Aorta (tissue), 5 donors: ENCODE measurements around the gene KCNJ5. TPM values are rescaled to one million over a fixed set of nuclear protein-coding genes. Genes with fewer than 3 reads are reported as not detected.

ENCODE experiments used
- ATAC-seq: fragments of 200-7000 bp; cut with Tn5 transposase; one replicate; pipeline ENCODE4 v1.9.1; 2022; ENCODE audit warnings: moderate library complexity; ENCODE audit not compliant: low FRiP score
- DNase-seq, 2 donors: peaks; one replicate each; pipeline ENCODE4 v3.0.0-alpha.2; 2020
- H3K27ac ChIP-seq, 2 donors: one replicate each; pipeline ENCODE4 v1.5.1; 2013; ENCODE audit warnings: low read length in 2 of 2, mild to moderate bottlenecking in 2 of 2, moderate library complexity in 2 of 2, control low read depth in 1 of 2, inconsistent platforms in 1 of 2, low read depth in 1 of 2
- H3K27me3 ChIP-seq, 2 donors: one replicate each; pipeline ENCODE4 v1.6.1; 2013; ENCODE audit warnings: control low read depth in 1 of 2, low read length in 1 of 2, mild to moderate bottlenecking in 1 of 2, moderate library complexity in 1 of 2; ENCODE audit not compliant: insufficient read depth in 2 of 2, control insufficient read depth in 1 of 2
- H3K36me3 ChIP-seq, 2 donors: one replicate each; pipeline ENCODE4 v1.6.1; 2013; ENCODE audit warnings: control low read depth in 1 of 2, low read length in 1 of 2, mild to moderate bottlenecking in 1 of 2; ENCODE audit not compliant: insufficient read depth in 2 of 2, control insufficient read depth in 1 of 2
- H3K4me1 ChIP-seq, 2 donors: one replicate each; pipeline ENCODE4 v1.6.1; 2013; ENCODE audit warnings: low read length in 2 of 2, control low read depth in 1 of 2, mild to moderate bottlenecking in 1 of 2, moderate library complexity in 1 of 2; ENCODE audit not compliant: insufficient read depth in 2 of 2, control insufficient read depth in 1 of 2
- H3K4me3 ChIP-seq, 2 donors: one replicate each; pipeline ENCODE4 v1.5.1; 2013; ENCODE audit warnings: low read length in 2 of 2, control low read depth in 1 of 2, mild to moderate bottlenecking in 1 of 2
- H3K9me3 ChIP-seq: one replicate; pipeline ENCODE4 v1.6.1; 2013; ENCODE audit warnings: mild to moderate bottlenecking, low read length; ENCODE audit not compliant: control insufficient read depth
- WGBS, 2 donors: extraction: QIAGEN DNeasy Blood & Tissue Kit; methylation state at CpG; one replicate each; pipeline ENCODE4 v1.1.7; 2013; 5-methylcytosine and 5-hydroxymethylcytosine counted together
- intact Hi-C, 2 donors: fragments of 100-400 bp; cut with DNase I; formaldehyde crosslinking; loops; one replicate each; pipeline versions ENCODE4 v1.14.2 to v1.15.0; 2022
- polyA plus RNA-seq, 2 donors: library from polyadenylated mRNA; stranded (reverse); fragments of 200-250 nt; gene quantifications; one replicate each; pipeline ENCODE4 v1.2.3, GENCODE V29; 2013
- total RNA-seq, 2 donors: library from RNA; stranded (reverse); fragmentation: NEBNext Ultra II Directional; extraction: Animal tissue kit (Norgen Biotek cat#: 25700); gene quantifications; one replicate each; pipeline ENCODE4 v1.2.1, GENCODE V29; 2021
- donor health status: healthy with polysubstance abuse.
- donor health status: Bipolar disorder and iron deficiency.
- donor health status: DM: no; HTN: no; CAD: no.
- donor health status: DM: no; HTN: no; CAD: no.
- donor health status: DM: yes; HTN: yes; CAD: no.

KCNJ5 gene
- total and polyA plus RNA-seq, 4 donors: 0.31 to 3.5 (median 1.8) TPM

DNA sequence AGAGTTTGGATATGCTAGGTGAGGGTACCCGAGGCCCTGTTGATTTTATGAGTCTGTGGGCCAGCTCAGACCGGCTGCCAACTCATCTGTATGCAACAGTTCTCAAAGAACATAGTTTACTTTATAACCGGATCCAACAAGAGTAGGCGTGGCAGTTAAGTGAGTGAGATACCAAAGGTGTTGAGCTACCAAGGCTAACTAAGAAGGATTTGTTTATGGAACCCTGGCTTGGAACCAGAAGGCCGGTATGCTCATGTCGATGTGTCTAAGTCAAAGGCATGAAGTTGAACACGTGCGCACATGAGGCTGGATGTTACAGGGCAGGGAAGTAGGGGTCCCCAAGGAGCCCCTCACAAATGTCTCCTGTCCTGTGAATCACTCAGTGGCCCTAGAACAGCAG is 23.9 kb upstream of the KCNJ5 start, which contains the start of gene KCNJ1:
TSS of gene KCNJ1 (minus strand) at position 20 of the 400 bp plus-strand sequence. CDS start 27,053 bp downstream, outside the sequence.
- H3K9me3 ChIP-seq: no peaks in the 10 kb centered on the region
- DNase-seq (no peak), ATAC-seq (no peak)
- 87 to 88% methylated on average over 8 of the region's 8 CpGs for WGBS, 2 donors
- H3K27ac ChIP-seq: no peak within 1 kb of the TSS
- no peaks in the 10 kb centered on the region for H3K27me3 ChIP-seq
- intact Hi-C loops: no loop called here
- H3K4me3 ChIP-seq: no peak within 1 kb of the TSS
- H3K4me1 ChIP-seq: no peaks in the 10 kb centered on the region
- no peaks in the 10 kb centered on the region for H3K36me3 ChIP-seq

DNA sequence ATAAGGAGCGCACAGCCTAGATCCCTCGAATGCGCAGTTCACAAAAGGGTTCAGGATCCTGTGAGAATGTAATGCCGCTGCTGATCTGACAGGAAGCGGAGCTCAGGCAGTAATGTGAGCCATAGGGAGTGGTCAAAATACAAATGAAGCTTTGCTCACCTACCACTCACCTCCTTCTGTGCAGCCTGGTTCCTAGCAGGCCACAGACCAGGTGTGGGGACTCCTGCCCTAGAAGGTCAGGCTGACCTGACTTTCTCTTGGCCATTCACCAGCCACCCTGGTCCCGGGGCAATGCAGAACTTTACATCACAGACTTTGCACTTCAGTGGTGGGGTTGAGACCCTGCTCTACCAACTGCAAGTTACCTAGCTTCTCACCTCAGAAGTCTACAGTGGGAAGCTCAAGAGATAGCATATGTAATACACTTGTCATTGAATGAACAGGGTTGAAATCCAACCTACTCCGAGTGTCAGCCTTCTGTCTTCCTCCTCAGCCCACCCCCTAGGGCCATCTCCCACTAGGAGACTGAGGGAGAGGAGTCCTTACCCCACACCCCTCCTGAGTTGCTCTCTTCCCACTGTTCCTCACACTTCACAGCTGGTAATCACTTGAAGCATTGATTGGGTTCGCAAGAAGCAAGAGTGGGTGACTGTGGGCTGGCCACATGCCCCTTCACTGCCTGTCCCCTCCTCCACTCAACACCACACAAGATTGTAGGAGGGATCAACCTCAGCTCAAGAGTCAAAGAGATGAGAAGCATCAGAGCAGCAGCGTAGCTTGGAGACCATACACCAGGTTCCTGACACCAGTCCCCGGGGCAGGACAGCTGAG is 22.1 kb upstream of the KCNJ5 start:
- no peaks in the 10 kb centered on the region for H3K36me3 ChIP-seq
- no peaks in the 10 kb centered on the region for H3K27me3 ChIP-seq
- 95 to 98% methylated on average over 10 of the region's 10 CpGs for WGBS, 2 donors
- no peak overlapping the region for H3K4me3 ChIP-seq
- no peak overlapping the region for H3K27ac ChIP-seq
- intact Hi-C loops: no loop called here
- DNase-seq (no peak), ATAC-seq (no peak)
- no peaks in the 10 kb centered on the region for H3K9me3 ChIP-seq
- H3K4me1 ChIP-seq: no peaks in the 10 kb centered on the region

DNA sequence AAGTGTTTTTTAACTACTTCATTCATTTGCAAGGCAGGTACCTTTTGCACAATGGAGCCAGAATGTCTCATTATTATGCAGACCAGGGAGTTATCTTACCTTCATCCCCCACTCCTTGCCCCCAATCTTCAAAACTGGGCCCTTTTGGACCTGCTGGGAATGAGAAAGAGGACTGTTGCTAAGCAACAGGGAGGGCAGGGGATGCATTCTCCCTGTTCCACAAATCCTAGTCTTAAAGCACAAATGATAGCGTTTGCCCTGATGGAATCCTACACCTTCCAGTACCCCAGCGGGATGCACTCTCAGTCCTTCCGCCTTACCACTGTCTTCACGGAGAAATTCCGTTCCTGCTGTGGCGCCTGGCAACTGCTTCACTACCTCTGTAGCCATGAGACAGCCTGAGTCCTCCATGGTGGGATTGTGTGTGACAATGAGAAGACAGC is 20.0 kb upstream of the KCNJ5 start:
- intact Hi-C loops: no loop called here
- Histone ChIP-seq H3K27ac (no peak overlapping the region), H3K36me3 (no peaks in the 10 kb centered on the region), H3K4me1 (no peaks in the 10 kb centered on the region), H3K4me3 (no peak overlapping the region), H3K27me3 (no peaks in the 10 kb centered on the region), H3K9me3 (no peaks in the 10 kb centered on the region)
- ATAC-seq: no peak
- 54 to 74% methylated on average over 6 of the region's 6 CpGs for WGBS, 2 donors
- DNase-seq: no peak

DNA sequence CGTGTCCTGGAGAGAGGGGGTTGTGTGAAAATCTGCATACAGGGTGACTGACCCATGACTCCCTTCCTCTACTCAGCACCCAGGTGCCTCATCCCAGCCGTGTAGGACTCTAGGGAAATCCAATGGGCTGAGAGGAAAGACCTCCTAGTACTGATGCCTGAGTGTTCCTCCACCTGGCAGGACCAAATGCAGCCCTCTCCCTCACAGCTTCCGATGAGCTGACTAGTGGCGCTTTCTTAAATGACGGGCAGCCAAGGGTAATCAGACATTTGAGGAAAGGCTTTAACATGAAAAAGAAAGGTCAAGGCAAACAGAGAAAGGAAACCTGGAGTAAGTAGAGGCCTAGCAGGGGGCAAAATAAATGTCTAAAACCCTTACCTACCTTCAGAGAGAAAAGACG is 19.1 kb upstream of the KCNJ5 start:
- no peak overlapping the region for H3K4me3 ChIP-seq
- no peak overlapping the region for H3K27ac ChIP-seq
- WGBS, 2 donors: 80 to 85% methylated on average over 6 of the region's 6 CpGs
- H3K4me1 ChIP-seq: no peaks in the 10 kb centered on the region
- no peaks in the 10 kb centered on the region for H3K9me3 ChIP-seq
- intact Hi-C loops: no loop called here
- ATAC-seq (no peak), DNase-seq (no peak)
- no peaks in the 10 kb centered on the region for H3K27me3 ChIP-seq
- no peaks in the 10 kb centered on the region for H3K36me3 ChIP-seq

DNA sequence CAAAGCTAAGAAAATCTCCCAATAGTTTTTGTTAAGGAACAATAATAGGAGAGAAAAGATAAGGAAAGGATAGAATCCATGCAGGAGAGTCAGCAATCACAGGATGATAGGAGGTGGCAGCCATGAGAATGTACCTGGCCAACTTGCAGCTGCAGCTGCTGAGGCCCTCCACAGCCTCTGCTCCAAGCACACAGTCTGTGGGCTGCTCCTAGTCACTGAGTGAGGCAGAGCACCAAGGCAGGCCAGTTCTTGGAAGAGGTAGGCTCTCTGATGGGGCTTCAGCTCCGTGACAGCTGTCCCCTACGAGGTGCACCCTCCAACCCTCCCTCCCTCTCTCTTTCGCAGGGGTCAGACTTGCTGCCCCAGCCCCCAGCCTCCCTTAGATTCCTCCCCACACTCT is 18.6 kb upstream of the KCNJ5 start:
- no peak overlapping the region for H3K4me3 ChIP-seq
- no peaks in the 10 kb centered on the region for H3K36me3 ChIP-seq

DNA sequence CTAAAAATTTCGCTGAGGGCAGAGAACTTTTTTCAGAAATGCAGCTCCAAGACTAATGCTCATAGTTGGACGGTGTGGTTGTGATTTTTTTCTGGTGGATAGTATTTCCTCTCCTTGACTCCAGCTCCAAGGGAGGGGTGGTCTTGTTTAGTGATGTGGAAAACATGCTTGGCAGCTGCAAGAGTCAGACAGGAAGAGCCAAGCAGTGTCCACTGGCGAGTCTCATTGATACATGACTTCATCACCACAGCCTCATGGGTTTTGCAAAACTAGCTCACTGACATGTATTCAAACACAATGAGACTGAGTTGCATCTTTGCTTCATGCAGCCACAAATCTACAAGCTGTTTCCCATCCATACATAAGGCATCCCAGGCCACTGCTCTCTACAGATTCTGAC is 16.7 kb upstream of the KCNJ5 start:
- no peaks in the 10 kb centered on the region for H3K4me1 ChIP-seq
- no peaks in the 10 kb centered on the region for H3K9me3 ChIP-seq
- ATAC-seq (no peak), DNase-seq (no peak)
- WGBS, 2 donors: 72 to 78% methylated on average over 3 of the region's 3 CpGs
- intact Hi-C loops: no loop called here
- H3K4me3 ChIP-seq: no peak overlapping the region
- no peaks in the 10 kb centered on the region for H3K27me3 ChIP-seq
- no peak overlapping the region for H3K27ac ChIP-seq
- H3K36me3 ChIP-seq: no peaks in the 10 kb centered on the region

More for the DNA sequence above, 18.6 kb upstream of the KCNJ5 start:
- DNase-seq (no peak), ATAC-seq (no peak)
- Histone ChIP-seq H3K4me1 (no peaks in the 10 kb centered on the region), H3K9me3 (no peaks in the 10 kb centered on the region), H3K27ac (no peak overlapping the region), H3K27me3 (no peaks in the 10 kb centered on the region)
- intact Hi-C loops: no loop called here
- WGBS, 2 donors: 67 to 77% methylated on average over 3 of the region's 3 CpGs

DNA sequence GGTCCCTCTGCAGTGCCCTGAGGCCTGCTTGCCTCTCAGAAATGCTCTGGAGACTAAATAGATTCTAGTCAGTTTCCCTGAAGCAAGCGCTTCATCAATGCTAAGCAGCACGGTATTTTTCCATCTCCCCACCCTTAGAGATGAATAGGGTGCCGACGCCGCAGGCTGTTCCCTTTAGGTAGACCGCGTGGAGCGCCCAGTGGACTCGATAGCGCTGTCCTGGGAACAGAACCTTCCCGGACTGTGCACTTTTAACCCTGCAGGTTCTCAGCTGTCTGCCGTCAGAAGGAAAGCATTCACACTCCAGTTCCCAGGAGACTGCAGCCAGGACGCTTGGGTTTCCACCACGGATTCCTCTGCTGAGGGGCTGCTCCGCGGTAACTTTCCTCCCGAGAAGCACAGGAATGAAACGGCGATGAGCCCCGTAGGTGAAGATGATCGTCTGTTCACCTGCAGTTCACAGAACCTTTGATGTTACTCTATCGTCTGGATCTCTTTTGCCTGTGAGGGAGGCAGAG is 15.0 kb upstream of the KCNJ5 start:
- H3K9me3 ChIP-seq: no peaks in the 10 kb centered on the region
- 77 to 78% methylated on average over 22 of the region's 22 CpGs for WGBS, 2 donors
- H3K4me3 ChIP-seq: no peak overlapping the region
- H3K4me1 ChIP-seq: no peaks in the 10 kb centered on the region
- no peaks in the 10 kb centered on the region for H3K36me3 ChIP-seq
- no peaks in the 10 kb centered on the region for H3K27me3 ChIP-seq
- no peak overlapping the region for H3K27ac ChIP-seq
- no peak for DNase-seq
- intact Hi-C loops: no loop called here
- ATAC-seq: no peak

DNA sequence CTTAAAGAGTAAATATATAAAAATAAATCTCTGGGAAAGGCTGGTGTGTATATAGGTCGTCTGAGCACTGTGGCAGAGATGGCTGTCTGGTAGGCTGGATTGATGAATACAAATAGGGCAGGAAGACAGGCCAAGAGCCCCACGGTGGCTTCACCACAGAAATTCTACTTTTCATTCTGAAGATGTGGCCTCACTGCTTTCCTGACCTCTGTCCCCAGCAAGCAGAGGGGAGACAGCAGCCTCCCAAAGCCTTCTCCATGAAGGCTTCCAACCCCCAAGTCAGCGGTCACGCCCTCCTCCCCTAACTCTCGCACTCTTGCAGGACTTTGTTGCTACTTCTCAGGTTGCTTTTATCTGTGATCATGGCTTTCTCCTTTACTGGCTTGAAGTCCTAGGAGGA is 13.4 kb upstream of the KCNJ5 start:
- Histone ChIP-seq H3K27ac (no peak overlapping the region), H3K4me1 (no peaks in the 10 kb centered on the region), H3K9me3 (no peaks in the 10 kb centered on the region), H3K36me3 (no peaks in the 10 kb centered on the region), H3K4me3 (no peak overlapping the region), H3K27me3 (no peaks in the 10 kb centered on the region)
- no peak for ATAC-seq
- intact Hi-C loops: no loop called here
- DNase-seq: no peak
- WGBS, 2 donors: 77 to 80% methylated on average over 5 of the region's 5 CpGs

DNA sequence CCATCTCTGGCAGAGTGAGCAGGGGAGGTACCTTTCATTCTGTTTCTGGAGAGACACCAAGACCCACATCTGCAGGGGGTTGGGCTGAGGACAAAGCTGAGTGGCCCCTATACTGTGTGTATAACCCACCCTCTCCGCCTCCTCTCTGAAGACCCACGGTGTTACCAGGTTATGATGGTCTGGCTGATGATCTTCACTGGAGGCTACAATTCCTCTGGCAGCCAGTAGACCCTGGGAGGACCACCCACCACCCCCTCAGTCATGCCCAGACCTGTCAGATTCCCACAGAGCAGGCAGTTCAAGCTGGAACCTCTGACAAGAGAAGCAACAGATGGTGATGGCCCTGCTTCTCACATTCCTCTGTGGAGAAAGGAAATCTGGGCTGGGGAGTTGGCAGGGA is 12.7 kb upstream of the KCNJ5 start:
- Histone ChIP-seq H3K4me1 (no peaks in the 10 kb centered on the region), H3K4me3 (no peak overlapping the region), H3K9me3 (no peaks in the 10 kb centered on the region), H3K36me3 (no peaks in the 10 kb centered on the region), H3K27me3 (no peaks in the 10 kb centered on the region), H3K27ac (no peak overlapping the region)
- no peak for ATAC-seq
- intact Hi-C loops: no loop called here
- 87 to 88% methylated on average over 2 of the region's 2 CpGs for WGBS, 2 donors
- no peak for DNase-seq
